ENCODE data around the gene ITFG2. TPM values are rescaled to one million over a fixed set of nuclear protein-coding genes. Genes with fewer than 3 reads are reported as not detected.

The ITFG2 gene
- total and polyA plus RNA-seq, 10 of the 15 experiments (the other 5 are each of a cell fraction or from before 2014, with no cell fraction given), result 21.2 to 39.5 (median 25.9) TPM

- ChIA-PET RAD21 (ENCODE audit: unreplicated experiment) (no interaction called here), POLR2A (no interaction called here), SMC1A (ENCODE audit: uncharacterized antibody, unreplicated experiment) (no interaction called here), CTCF (interaction anchor here (0.6 to 0.8 kb wide), 3 partner anchors 23 to 1218 kb away, joined by 3 to 4 read pairs (median 3); no protein-coding TSS in a partner anchor)
- Histone ChIP-seq H2AFZ (ENCODE audit: control insufficient read depth, low read depth, low read length) (no peak overlapping the region), H3K4me3 (no peak overlapping the region), H3K27me3 (replicated peaks in 1 of 2; ENCODE audit: control insufficient read depth in 2 of 2, insufficient read depth in 2 of 2, low read length in 1 of 2) (no peaks in the 10 kb centered on the region), H3K79me2 (ENCODE audit: control insufficient read depth, insufficient read depth, low read length) (no peaks in the 10 kb centered on the region), H3K4me1 (ENCODE audit: control insufficient read depth, insufficient read depth, low read length) (no peaks in the 10 kb centered on the region), H3K9me3 (replicated peaks; ENCODE audit: control insufficient read depth, insufficient read depth, low read length) (no peaks in the 10 kb centered on the region), H3K36me3 (ENCODE audit: control insufficient read depth in 2 of 2, insufficient read depth in 2 of 2, low read length in 1 of 2) (peaks cover 3 to 16% of the 10 kb centered on the region in 2 experiments), H3K4me2 (ENCODE audit: control insufficient read depth, insufficient read depth) (no peak overlapping the region), H3K27ac (ENCODE audit: control insufficient read depth, insufficient read depth) (no peak overlapping the region), H3K9ac (ENCODE audit: control insufficient read depth, insufficient read depth, low read length) (no peak overlapping the region), H4K20me1 (ENCODE audit: control insufficient read depth, insufficient read depth) (no peaks in the 10 kb centered on the region)
- DNase-seq (ENCODE audit: low read depth, low spot score) (no peak), FAIRE-seq (no peak), ATAC-seq (no peak)
- intact Hi-C loops (cut with micrococcal nuclease; ENCODE audit: unreplicated experiment), result no loop called here
- TF ChIP-seq USF1 (IDR thresholded peaks at IDR 0.05; ENCODE audit: borderline replicate concordance, extremely low read length, insufficient read depth, low read depth, low read length) (no peak), SPI1 (IDR thresholded peaks at IDR 0.05; ENCODE audit: borderline replicate concordance, insufficient read depth, low read depth, low read length) (no peak), GABPA (IDR thresholded peaks at IDR 0.05; ENCODE audit: low read depth) (no peak), CREM (IDR thresholded peaks at IDR 0.05; ENCODE audit: low read depth) (no peak), IKZF1 (conservative IDR thresholded peaks at IDR 0.05) (no peak), BMI1 (IDR thresholded peaks at IDR 0.05; ENCODE audit: borderline replicate concordance) (no peak), ZNF24 (IDR thresholded peaks at IDR 0.05) (no peak)
- no TSS peak for BruUV-seq (replicated peaks)
- in situ Hi-C loops (cut with MboI), result no loop called here
- 98% methylated on average over 15 of the region's 15 CpGs for WGBS (ENCODE audit: insufficient coverage, insufficient replicate concordance, low lambda C conversion rate, missing lambda C conversion rate)
Observed at GRCh38 chr12:2819810-2820209, 7.3 kb downstream of the ITFG2 start.

DNA sequence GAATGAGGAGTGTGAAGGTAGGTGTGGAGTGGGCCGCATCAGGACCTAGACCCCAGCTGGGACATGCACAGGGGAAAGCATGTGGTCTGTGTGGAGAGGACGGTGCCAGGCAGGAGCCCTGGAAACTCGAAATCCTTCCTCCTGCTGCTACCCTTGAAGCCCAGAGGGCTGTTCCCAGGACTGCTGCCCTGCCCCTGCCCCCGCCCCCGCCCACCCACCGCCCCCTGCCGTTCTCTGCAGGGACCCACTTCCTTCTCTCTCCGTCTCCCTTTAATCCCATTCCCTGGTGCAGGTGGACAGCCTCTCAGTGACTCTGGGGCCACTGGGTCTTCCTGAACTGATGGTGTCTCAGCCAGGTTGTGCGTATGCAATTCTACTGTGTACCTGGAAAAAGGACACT lies 8.0 kb downstream of the ITFG2 start:
- peaks cover 3 to 16% of the 10 kb centered on the region in 2 experiments for H3K36me3 ChIP-seq (ENCODE audit: control insufficient read depth in 2 of 2, insufficient read depth in 2 of 2, low read length in 1 of 2)
- no peaks in the 10 kb centered on the region for H4K20me1 ChIP-seq (ENCODE audit: control insufficient read depth, insufficient read depth)
- POLR2A ChIA-PET, result no interaction called here
- no TSS peak for BruUV-seq (replicated peaks)
- no peak for FAIRE-seq
- RAD21 ChIA-PET (ENCODE audit: unreplicated experiment), result no interaction called here
- CTCF ChIA-PET, result no interaction called here
- DNase-seq (ENCODE audit: low read depth, low spot score), result no peak
- no peak overlapping the region for H3K4me2 ChIP-seq (ENCODE audit: control insufficient read depth, insufficient read depth)
- H3K79me2 ChIP-seq (ENCODE audit: control insufficient read depth, insufficient read depth, low read length), result no peaks in the 10 kb centered on the region
- in situ Hi-C loops (cut with MboI) (no loop called here), intact Hi-C loops (cut with micrococcal nuclease; ENCODE audit: unreplicated experiment) (no loop called here)
- H3K9me3 ChIP-seq (replicated peaks; ENCODE audit: control insufficient read depth, insufficient read depth, low read length), result no peaks in the 10 kb centered on the region
- no peak overlapping the region for H2AFZ ChIP-seq (ENCODE audit: control insufficient read depth, low read depth, low read length)
- 91% methylated on average over 3 of the region's 9 CpGs for whole genome bisulfite sequencing (ENCODE audit: insufficient coverage, insufficient replicate concordance, low lambda C conversion rate, missing lambda C conversion rate)
- no peak overlapping the region for H3K27ac ChIP-seq (ENCODE audit: control insufficient read depth, insufficient read depth)
- no peak for ATAC-seq
- H3K4me3 ChIP-seq, result no peak overlapping the region
- H3K4me1 ChIP-seq (ENCODE audit: control insufficient read depth, insufficient read depth, low read length), result no peaks in the 10 kb centered on the region
- H3K27me3 ChIP-seq (replicated peaks in 1 of 2; ENCODE audit: control insufficient read depth in 2 of 2, insufficient read depth in 2 of 2, low read length in 1 of 2), result no peaks in the 10 kb centered on the region
- H3K9ac ChIP-seq (ENCODE audit: control insufficient read depth, insufficient read depth, low read length), result no peak overlapping the region
- SMC1A ChIA-PET (ENCODE audit: uncharacterized antibody, unreplicated experiment), result no interaction called here
- no peak for TF ChIP-seq STAT3 (IDR thresholded peaks at IDR 0.05; ENCODE audit: low read depth, low read length)
- TF ChIP-seq ZNF384 (IDR thresholded peaks at IDR 0.05; ENCODE audit: borderline replicate concordance, low read depth, low read length), result no peak
- no peak for TF ChIP-seq SREBF1 (IDR thresholded peaks at IDR 0.05; ENCODE audit: low read length)
- no peak for TF ChIP-seq WRNIP1 (IDR thresholded peaks at IDR 0.05; ENCODE audit: borderline replicate concordance, low read depth, low read length)
- no peak for TF ChIP-seq NFYB (IDR thresholded peaks at IDR 0.05; ENCODE audit: insufficient read depth, low read depth, low read length)
- no peak for TF ChIP-seq BRCA1 (IDR thresholded peaks at IDR 0.05; ENCODE audit: low read depth, low read length)
- no peak for TF ChIP-seq ATF7 (IDR thresholded peaks at IDR 0.05; ENCODE audit: low read depth)
- TF ChIP-seq SREBF2 (IDR thresholded peaks at IDR 0.05; ENCODE audit: low read length), result no peak
- no peak for TF ChIP-seq SMC3 (IDR thresholded peaks at IDR 0.05; ENCODE audit: borderline replicate concordance, low read length)
- no peak for TF ChIP-seq KDM1A (IDR thresholded peaks at IDR 0.05; ENCODE audit: borderline replicate concordance)
- no peak for TF ChIP-seq FOS (IDR thresholded peaks at IDR 0.05; ENCODE audit: borderline replicate concordance, extremely low read depth, insufficient read length)
- TF ChIP-seq NBN (IDR thresholded peaks at IDR 0.05), result no peak
- no peak for TF ChIP-seq PAX8 (IDR thresholded peaks at IDR 0.05)
- TF ChIP-seq TAF1 (IDR thresholded peaks at IDR 0.05; ENCODE audit: borderline replicate concordance, low read depth, low read length), result no peak
- TF ChIP-seq MTA2 (IDR thresholded peaks at IDR 0.05; ENCODE audit: low read depth), result no peak

All from GM12878 (cell line).